Activated T-cell treated with anti-CD3 and anti-CD28 coated beads, Interleukin-2, amount 50 U/mL, for 72 hours (primary cell): ENCODE data around the gene RHCE. TPM values are rescaled to one million over a fixed set of nuclear protein-coding genes. Genes with fewer than 3 reads are reported as not detected.
A peak's percentile ranks its signal among the peaks of the same experiment; 100 is the strongest.
"Not testable (repeated sequence)": the region's sequence is repeated elsewhere in the genome, so short reads cannot be mapped to it uniquely, and the experiment has no call there.

Experiments used
- ATAC-seq, 2 donors: fragments of 150-1000 bp; cut with Tn5 transposase; replicated peaks in 1 of 2; 2 replicates each; pipeline ENCODE4 v1.10.0; 2021; ENCODE audit warnings: moderate library complexity in 2 of 2, mild to moderate bottlenecking in 1 of 2
- DNase-seq, 2 donors: peaks; one replicate each; pipeline ENCODE4 v3.0.0; 2021 to 2022; ENCODE audit warnings: mixed read lengths in 1 of 2
- H3K27ac Mint-ChIP-seq: one replicate; pipeline ENCODE4 v1.8.0; 2022; ENCODE audit warnings: mild to moderate bottlenecking, moderate library complexity, mixed read lengths
- H3K27me3 Mint-ChIP-seq: one replicate; pipeline ENCODE4 v1.8.0; 2022; ENCODE audit warnings: low read depth, mixed read lengths
- H3K36me3 Mint-ChIP-seq, 2 donors: one replicate each; pipeline ENCODE4 v1.8.0; 2022; ENCODE audit warnings: mixed read lengths in 2 of 2, mild to moderate bottlenecking in 1 of 2; ENCODE audit not compliant: insufficient read depth in 2 of 2
- H3K4me1 Mint-ChIP-seq: one replicate; pipeline ENCODE4 v1.8.0; 2022; ENCODE audit warnings: low read depth, mixed read lengths
- H3K4me3 Mint-ChIP-seq, 2 donors: one replicate each; pipeline ENCODE4 v1.8.0; 2022; ENCODE audit warnings: mild to moderate bottlenecking in 2 of 2, mixed read lengths in 2 of 2, moderate library complexity in 2 of 2
- H3K9me3 Mint-ChIP-seq, 2 donors: one replicate each; pipeline ENCODE4 v1.8.0; 2022; ENCODE audit warnings: mixed read lengths in 2 of 2
- total RNA-seq, 2 donors: library from RNA; stranded (reverse); gene quantifications; one replicate each; pipeline ENCODE4 v1.2.3, GENCODE V29; 2022

RHCE gene
- total RNA-seq, 2 donors from 2014 or later: 0.72 TPM; not detected in 1

- not testable (repeated sequence) for H3K36me3 Mint-ChIP-seq
These were observed 50.8 kb downstream of the RHCE start for GRCh38 chr1:25369691-25370271.

GRCh38 chr1:25369241-25369640, 51.4 kb downstream of the RHCE start:
- no peak overlapping the region for H3K27ac Mint-ChIP-seq
- H3K36me3 Mint-ChIP-seq: no peaks in the 10 kb centered on the region
- H3K9me3 Mint-ChIP-seq: no peaks in the 10 kb centered on the region
- H3K27me3 Mint-ChIP-seq: no peaks in the 10 kb centered on the region
- H3K4me1 Mint-ChIP-seq: no peaks in the 10 kb centered on the region
- DNase-seq: no peak
- no peak overlapping the region for H3K4me3 Mint-ChIP-seq
- no peak for ATAC-seq

More at GRCh38 chr1:25369691-25370271, 50.8 kb downstream of the RHCE start:
- H3K4me1 Mint-ChIP-seq, H3K4me3 Mint-ChIP-seq, DNase-seq, ATAC-seq, H3K27ac Mint-ChIP-seq, H3K27me3 Mint-ChIP-seq, H3K9me3 Mint-ChIP-seq: not testable (repeated sequence)

GRCh38 chr1:25362634-25363559, 57.7 kb downstream of the RHCE start:
- not testable (repeated sequence) for H3K36me3 Mint-ChIP-seq, DNase-seq, H3K27ac Mint-ChIP-seq, H3K4me3 Mint-ChIP-seq, H3K27me3 Mint-ChIP-seq, H3K9me3 Mint-ChIP-seq
- ATAC-seq: peak; percentile 96 to 98
- H3K4me1 Mint-ChIP-seq: peaks cover 12% of the 10 kb centered on the region

- H3K4me3 Mint-ChIP-seq: no peak overlapping the region
- no peak for DNase-seq
- H3K27ac Mint-ChIP-seq: peak overlapping the region; percentile 9
- H3K9me3 Mint-ChIP-seq: no peaks in the 10 kb centered on the region
- H3K4me1 Mint-ChIP-seq: peaks cover 21% of the 10 kb centered on the region
- peaks cover 5 to 13% of the 10 kb centered on the region in 2 donors for H3K36me3 Mint-ChIP-seq
- ATAC-seq: no peak
- no peaks in the 10 kb centered on the region for H3K27me3 Mint-ChIP-seq
These were observed 58.7 kb downstream of the RHCE start for GRCh38 chr1:25361901-25362300.

GRCh38 chr1:25360596-25361581, 59.7 kb downstream of the RHCE start:
- ATAC-seq: no peak
- H3K36me3 Mint-ChIP-seq: peaks cover 5 to 17% of the 10 kb centered on the region in 2 donors
- DNase-seq: no peak
- H3K27ac Mint-ChIP-seq: no peak overlapping the region
- no peak overlapping the region for H3K4me3 Mint-ChIP-seq
- peaks cover 32% of the 10 kb centered on the region for H3K4me1 Mint-ChIP-seq
- no peaks in the 10 kb centered on the region for H3K27me3 Mint-ChIP-seq
- H3K9me3 Mint-ChIP-seq: no peaks in the 10 kb centered on the region

GRCh38 chr1:25356848-25357247, 63.8 kb downstream of the RHCE start:
- Mint-ChIP-seq H3K27me3 (no peaks in the 10 kb centered on the region), H3K4me3 (peak overlapping the region; percentile 55 to 65), H3K4me1 (peaks cover 42% of the 10 kb centered on the region), H3K9me3 (no peaks in the 10 kb centered on the region), H3K27ac (peak overlapping the region; percentile 93), H3K36me3 (peaks cover 5 to 20% of the 10 kb centered on the region in 2 donors)
- peak in 1 of 2 donors; percentile 3 for ATAC-seq
- no peak for DNase-seq

GRCh38 chr1:25356441-25356840, 64.2 kb downstream of the RHCE start:
- no peak for DNase-seq
- Mint-ChIP-seq H3K4me1 (peaks cover 42% of the 10 kb centered on the region), H3K27me3 (no peaks in the 10 kb centered on the region), H3K9me3 (no peaks in the 10 kb centered on the region), H3K36me3 (peaks cover 5 to 20% of the 10 kb centered on the region in 2 donors), H3K4me3 (peak overlapping the region in 1 of 2 donors; percentile 9), H3K27ac (peak overlapping the region; percentile 42)
- no peak for ATAC-seq

GRCh38 chr1:25355841-25356395, 64.7 kb downstream of the RHCE start:
- peaks cover 5 to 17% of the 10 kb centered on the region in 2 donors for H3K36me3 Mint-ChIP-seq
- H3K27ac Mint-ChIP-seq: peak overlapping the region; percentile 42
- H3K27me3 Mint-ChIP-seq: no peaks in the 10 kb centered on the region
- no peaks in the 10 kb centered on the region for H3K9me3 Mint-ChIP-seq
- ATAC-seq (peak; percentile 64 to 75), DNase-seq (peak in 1 of 2 donors; percentile 5)
- peak overlapping the region; percentile 1 to 9 for H3K4me3 Mint-ChIP-seq
- H3K4me1 Mint-ChIP-seq: peaks cover 42% of the 10 kb centered on the region

- DNase-seq (no peak), ATAC-seq (no peak)
- Mint-ChIP-seq H3K36me3 (peaks cover 3 to 14% of the 10 kb centered on the region in 2 donors), H3K4me1 (peaks cover 6% of the 10 kb centered on the region), H3K4me3 (no peak overlapping the region), H3K27ac (no peak overlapping the region), H3K27me3 (no peaks in the 10 kb centered on the region), H3K9me3 (no peaks in the 10 kb centered on the region)
These were observed 71.0 kb downstream of the RHCE start for GRCh38 chr1:25349606-25350005.

GRCh38 chr1:25347556-25347955, 73.1 kb downstream of the RHCE start:
- H3K27ac Mint-ChIP-seq: no peak overlapping the region
- no peak overlapping the region for H3K4me3 Mint-ChIP-seq
- peaks cover 5 to 21% of the 10 kb centered on the region in 2 donors for H3K36me3 Mint-ChIP-seq
- DNase-seq (no peak), ATAC-seq (no peak)
- H3K9me3 Mint-ChIP-seq: no peaks in the 10 kb centered on the region
- no peaks in the 10 kb centered on the region for H3K27me3 Mint-ChIP-seq
- peaks cover 6% of the 10 kb centered on the region for H3K4me1 Mint-ChIP-seq

- Mint-ChIP-seq H3K27ac (no peak overlapping the region), H3K27me3 (no peaks in the 10 kb centered on the region), H3K9me3 (no peaks in the 10 kb centered on the region), H3K4me3 (no peak overlapping the region), H3K36me3 (peaks cover 4 to 18% of the 10 kb centered on the region in 2 donors), H3K4me1 (peaks cover 38% of the 10 kb centered on the region)
- no peak for DNase-seq
- ATAC-seq: no peak
These were observed 76.8 kb downstream of the RHCE start for GRCh38 chr1:25343872-25344271.

- DNase-seq: no peak
- Mint-ChIP-seq H3K4me3 (no peak overlapping the region), H3K27ac (no peak overlapping the region), H3K4me1 (peaks cover 38% of the 10 kb centered on the region), H3K9me3 (no peaks in the 10 kb centered on the region), H3K36me3 (peaks cover 6 to 18% of the 10 kb centered on the region in 2 donors), H3K27me3 (no peaks in the 10 kb centered on the region)
- ATAC-seq: no peak
These were observed 77.8 kb downstream of the RHCE start for GRCh38 chr1:25342846-25343245.
